A549 (cell line): ENCODE measurements around the gene CLEC4F. TPM values are rescaled to one million over a fixed set of nuclear protein-coding genes. Genes with fewer than 3 reads are reported as not detected.

Experiments used
- ATAC-seq, 2 experiments: fragments of 200-7000 bp in 1 of 2; fragments of >200 bp in 1 of 2; cut with Nextera tagmentation in 1 of 2; cut with Tn5 transposase in 1 of 2; 3 replicates each; pipeline versions ENCODE4 v1.8.0 to v1.9.1; 2018 to 2020; ENCODE audit warnings: mild to moderate bottlenecking in 1 of 2, moderate library complexity in 1 of 2
- CTCF ChIA-PET: fragments of 300-600 bp; sonication (Branson Sonifier 250); formaldehyde crosslinking; extraction: SDS; loops from one replicate; lab custom pipeline; 2021; ENCODE audit warnings: antibody characterized with exemption, inconsistent platforms; lab: Yijun Ruan, JAX
- POLR2A ChIA-PET: fragments of 350-600 bp; formaldehyde crosslinking; extraction: SDS; loops from one replicate; lab custom pipeline; 2021; ENCODE audit warnings: antibody characterized with exemption, inconsistent platforms; lab: Yijun Ruan, JAX
- DNase-seq, 2 experiments: peaks; one replicate each; pipeline versions ENCODE4 v3.0.0 to v3.0.0-alpha.2; 2011 to 2016; ENCODE audit warnings: low read depth in 1 of 2, low spot score in 1 of 2
- FAIRE-seq: peaks from 2 replicates; lab custom pipeline; 2011; peaks lifted over from hg19 to GRCh38; lab: Jason Lieb, UNC
- H3K27ac ChIP-seq, 2 experiments: fragments of >200 bp; sonication (Bioruptor Twin); formaldehyde crosslinking; 3 replicates each; pipeline ENCODE4 v1.5.1; 2016 to 2017
- H3K4me1 ChIP-seq: fragments of >200 bp; sonication (Bioruptor Twin); formaldehyde crosslinking; 3 replicates; pipeline ENCODE4 v1.6.1; 2016
- H3K4me2 ChIP-seq: fragments of >200 bp; sonication (Bioruptor Twin); formaldehyde crosslinking; 3 replicates; pipeline ENCODE4 v1.6.1; 2016
- H3K4me3 ChIP-seq: fragments of >200 bp; sonication (Bioruptor Twin); formaldehyde crosslinking; 3 replicates; pipeline ENCODE4 v1.5.1; 2016
- H3K9me3 ChIP-seq: fragments of >200 bp; sonication (Bioruptor Twin); formaldehyde crosslinking; 3 replicates; pipeline ENCODE4 v1.6.1; 2016
- CHD2 ChIP-seq: fragments of 150-350 bp; IDR thresholded peaks from 2 replicates; pipeline ENCODE4 v1.6.1; 2014; ENCODE audit warnings: low read length; ENCODE audit not compliant: partially characterized antibody
- EHMT2 ChIP-seq: fragments of 200-600 bp; sonication (generic); IDR thresholded peaks from 2 replicates; pipeline ENCODE4 v1.6.1; 2016; ENCODE audit warnings: antibody characterized with exemption, low read depth, mild to moderate bottlenecking, moderate library complexity
- FOSB ChIP-seq: fragments of 250-450 bp; sonication (Bioruptor Pico); IDR thresholded peaks from 2 replicates; pipeline ENCODE4 v1.5.0; 2020; ENCODE audit warnings: mild to moderate bottlenecking, moderate library complexity
- FOSL2 ChIP-seq, 2 experiments: fragments of 450-650 bp in 1 of 2; fragments of >200 bp in 1 of 2; sonication (Bioruptor Twin) in 1 of 2; formaldehyde crosslinking; IDR thresholded peaks; 2 replicates each; pipeline versions ENCODE4 v1.5.0 to v1.6.1; 2016 to 2020; ENCODE audit warnings: mild to moderate bottlenecking in 1 of 2, moderate library complexity in 1 of 2
- GATA3 ChIP-seq: IDR thresholded peaks from 2 replicates; pipeline ENCODE4 v1.6.1; 2012; ENCODE audit warnings: borderline replicate concordance
- HDAC2 ChIP-seq: fragments of 200-600 bp; sonication (generic); IDR thresholded peaks from 2 replicates; pipeline ENCODE4 v1.6.1; 2016
- HMGXB4 ChIP-seq: fragments of 250-450 bp; sonication (Bioruptor Pico); IDR thresholded peaks from 2 replicates; pipeline ENCODE4 v1.5.0; 2021; ENCODE audit warnings: mild to moderate bottlenecking, moderate library complexity, borderline replicate concordance
- KDM1A ChIP-seq: fragments of 200-600 bp; sonication (generic); IDR thresholded peaks from 2 replicates; pipeline ENCODE4 v1.6.1; 2016; ENCODE audit warnings: low read depth, mild to moderate bottlenecking
- MAX ChIP-seq: IDR thresholded peaks from 2 replicates; pipeline ENCODE4 v1.6.1; 2012
- MAZ ChIP-seq: fragments of 150-350 bp; IDR thresholded peaks from 2 replicates; pipeline ENCODE4 v1.6.1; 2014; ENCODE audit warnings: antibody characterized with exemption, low read depth, low read length, borderline replicate concordance
- MYC ChIP-seq: IDR thresholded peaks from 2 replicates; pipeline ENCODE4 v1.6.1; 2012; ENCODE audit warnings: mild to moderate bottlenecking, inconsistent platforms, low read length, improper control_type of control experiment, borderline replicate concordance
- NPAS2 ChIP-seq: fragments of 250-450 bp; sonication (Bioruptor Pico); IDR thresholded peaks from 2 replicates; pipeline ENCODE4 v1.8.0; 2022; ENCODE audit warnings: mild to moderate bottlenecking, moderate library complexity, borderline replicate concordance
- NR3C1 ChIP-seq: fragments of >200 bp; sonication (Bioruptor Twin); formaldehyde crosslinking; IDR thresholded peaks from 3 replicates; pipeline ENCODE4 v1.6.1; 2017
- POLR2A ChIP-seq: IDR thresholded peaks from 2 replicates; pipeline ENCODE4 v1.6.1; 2012; ENCODE audit warnings: mild to moderate bottlenecking, low read length
- POLR2AphosphoS2 ChIP-seq: conservative IDR thresholded peaks from 2 replicates; pipeline ENCODE4 v1.6.1; 2012; ENCODE audit warnings: low read length, improper control_type of control experiment, inconsistent platforms
- RAD21 ChIP-seq, 2 experiments: fragments of >200 bp in 1 of 2; sonication (Bioruptor Twin) in 1 of 2; formaldehyde crosslinking in 1 of 2; IDR thresholded peaks in 1 of 2; conservative IDR thresholded peaks in 1 of 2; 2 replicates in 1 of 2; 3 replicates in 1 of 2; pipeline ENCODE4 v1.6.1; 2012 to 2018; ENCODE audit warnings: inconsistent platforms in 1 of 2
- RARB ChIP-seq: fragments of 250-450 bp; sonication (Bioruptor Pico); IDR thresholded peaks from 2 replicates; pipeline ENCODE4 v1.8.0; 2021; ENCODE audit warnings: mild to moderate bottlenecking, moderate library complexity
- RCOR1 ChIP-seq: fragments of 150-350 bp; IDR thresholded peaks from 2 replicates; pipeline ENCODE4 v1.6.1; 2014; ENCODE audit warnings: antibody characterized with exemption, low read length, low read depth
- REST ChIP-seq: fragments of 200-600 bp; sonication (generic); IDR thresholded peaks from 2 replicates; pipeline ENCODE4 v1.6.1; 2016; ENCODE audit warnings: antibody characterized with exemption, mild to moderate bottlenecking, moderate library complexity
- RFX5 ChIP-seq: fragments of 450-650 bp; IDR thresholded peaks from 2 replicates; pipeline ENCODE4 v1.7.1; 2014; ENCODE audit warnings: antibody characterized with exemption, mild to moderate bottlenecking, moderate library complexity
- SMC3 ChIP-seq: fragments of >200 bp; sonication (Bioruptor Twin); formaldehyde crosslinking; IDR thresholded peaks from 3 replicates; pipeline ENCODE4 v1.6.1; 2018; ENCODE audit warnings: inconsistent platforms
- TFCP2L1 ChIP-seq: fragments of 250-450 bp; sonication (Bioruptor Pico); IDR thresholded peaks from 2 replicates; pipeline ENCODE4 v1.5.0; 2021; ENCODE audit warnings: mild to moderate bottlenecking
- ZC3H11A ChIP-seq: fragments of 450-650 bp; IDR thresholded peaks from 2 replicates; pipeline ENCODE4 v1.6.1; 2014; ENCODE audit warnings: antibody characterized with exemption, mild to moderate bottlenecking
- ZFP36 ChIP-seq: fragments of 450-650 bp; IDR thresholded peaks from 2 replicates; pipeline ENCODE4 v1.6.1; 2014; ENCODE audit warnings: borderline replicate concordance; ENCODE audit not compliant: partially characterized antibody
- ZSCAN20 ChIP-seq: fragments of 250-450 bp; sonication (Bioruptor Pico); IDR thresholded peaks from 2 replicates; pipeline ENCODE4 v1.8.0; 2022; ENCODE audit warnings: mild to moderate bottlenecking, moderate library complexity
- WGBS: methylation state at CpG from one replicate; pipeline ENCODE4 v1.1.6; 2017; ENCODE audit errors: missing lambda C conversion rate; 5-methylcytosine and 5-hydroxymethylcytosine counted together
- polyA plus RNA-seq, 4 experiments: library from polyadenylated mRNA; depleted of rRNA in 3 of 4; stranded (reverse); fragments of >200 nt; fragmentation: RNase III in 1 of 4; extraction: RNeasy Plus Mini Kit Qiagen cat#74134 plus additional on column Dnase treatment in 1 of 4; gene quantifications; 2 replicates in 3 of 4; 3 replicates in 1 of 4; pipeline ENCODE4 v1.2.3, GENCODE V29; 2011 to 2017
- TF ChIP-seq, protein P1 (sequence below): fragments of 150-350 bp; IDR thresholded peaks from 2 replicates; pipeline ENCODE4 v1.6.1; 2014; ENCODE audit warnings: low read depth, mild to moderate bottlenecking, low read length
- TF ChIP-seq, protein P2 (sequence below): fragments of >200 bp; sonication (Bioruptor Twin); formaldehyde crosslinking; IDR thresholded peaks from 3 replicates; pipeline ENCODE4 v1.6.1; 2016
- TF ChIP-seq, protein P3 (sequence below): IDR thresholded peaks from 2 replicates; pipeline ENCODE4 v1.6.1; 2012

CLEC4F gene
- polyA plus RNA-seq, 2 of the 4 experiments (the other 2 are of a cell fraction): not detected

- CTCF ChIA-PET: interaction anchor here (0.6 to 1.4 kb wide), 3 partner anchors 26 to 1745 kb away, joined by 4 read pairs; no protein-coding TSS in a partner anchor
- WGBS: 4% methylated on average over 4 of the region's 4 CpGs
- Histone ChIP-seq H3K4me1 (no peaks in the 10 kb centered on the region), H3K27ac (no peak overlapping the region), H3K4me3 (no peak overlapping the region), H3K4me2 (no peak overlapping the region), H3K9me3 (peaks cover 8% of the 10 kb centered on the region; the same call in 2 of the 3 replicates)
- no peak for FAIRE-seq
- ATAC-seq: peak in 1 of 2 experiments; percentile 55; a peak in 3 of 6 replicates
- no peak for DNase-seq
- TF ChIP-seq ZC3H11A: no peak
- TF ChIP-seq NPAS2 (CRISPR knock-in tag): no peak
- no peak for TF ChIP-seq CHD2
- TF ChIP-seq, protein P1, sequence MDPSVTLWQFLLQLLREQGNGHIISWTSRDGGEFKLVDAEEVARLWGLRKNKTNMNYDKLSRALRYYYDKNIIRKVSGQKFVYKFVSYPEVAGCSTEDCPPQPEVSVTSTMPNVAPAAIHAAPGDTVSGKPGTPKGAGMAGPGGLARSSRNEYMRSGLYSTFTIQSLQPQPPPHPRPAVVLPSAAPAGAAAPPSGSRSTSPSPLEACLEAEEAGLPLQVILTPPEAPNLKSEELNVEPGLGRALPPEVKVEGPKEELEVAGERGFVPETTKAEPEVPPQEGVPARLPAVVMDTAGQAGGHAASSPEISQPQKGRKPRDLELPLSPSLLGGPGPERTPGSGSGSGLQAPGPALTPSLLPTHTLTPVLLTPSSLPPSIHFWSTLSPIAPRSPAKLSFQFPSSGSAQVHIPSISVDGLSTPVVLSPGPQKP: no peak
- TF ChIP-seq MYC: no peak
- TF ChIP-seq TFCP2L1: no peak
- TF ChIP-seq RCOR1: no peak
- TF ChIP-seq KDM1A: no peak
- TF ChIP-seq ZFP36: no peak
- TF ChIP-seq POLR2A: no peak
- no peak for TF ChIP-seq REST
- TF ChIP-seq HDAC2: no peak
- no peak for TF ChIP-seq RARB (CRISPR knock-in tag)
- no peak for TF ChIP-seq POLR2AphosphoS2
- TF ChIP-seq SMC3: no peak
- TF ChIP-seq EHMT2: no peak
- no peak for TF ChIP-seq FOSB (CRISPR knock-in tag)
- TF ChIP-seq RFX5: no peak
- TF ChIP-seq, protein P2, sequence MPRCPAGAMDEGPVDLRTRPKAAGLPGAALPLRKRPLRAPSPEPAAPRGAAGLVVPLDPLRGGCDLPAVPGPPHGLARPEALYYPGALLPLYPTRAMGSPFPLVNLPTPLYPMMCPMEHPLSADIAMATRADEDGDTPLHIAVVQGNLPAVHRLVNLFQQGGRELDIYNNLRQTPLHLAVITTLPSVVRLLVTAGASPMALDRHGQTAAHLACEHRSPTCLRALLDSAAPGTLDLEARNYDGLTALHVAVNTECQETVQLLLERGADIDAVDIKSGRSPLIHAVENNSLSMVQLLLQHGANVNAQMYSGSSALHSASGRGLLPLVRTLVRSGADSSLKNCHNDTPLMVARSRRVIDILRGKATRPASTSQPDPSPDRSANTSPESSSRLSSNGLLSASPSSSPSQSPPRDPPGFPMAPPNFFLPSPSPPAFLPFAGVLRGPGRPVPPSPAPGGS: no peak
- POLR2A ChIA-PET: no interaction called here
These were observed 14.5 kb upstream of the CLEC4F start for GRCh38 chr2:70834881-70835280.

DNA sequence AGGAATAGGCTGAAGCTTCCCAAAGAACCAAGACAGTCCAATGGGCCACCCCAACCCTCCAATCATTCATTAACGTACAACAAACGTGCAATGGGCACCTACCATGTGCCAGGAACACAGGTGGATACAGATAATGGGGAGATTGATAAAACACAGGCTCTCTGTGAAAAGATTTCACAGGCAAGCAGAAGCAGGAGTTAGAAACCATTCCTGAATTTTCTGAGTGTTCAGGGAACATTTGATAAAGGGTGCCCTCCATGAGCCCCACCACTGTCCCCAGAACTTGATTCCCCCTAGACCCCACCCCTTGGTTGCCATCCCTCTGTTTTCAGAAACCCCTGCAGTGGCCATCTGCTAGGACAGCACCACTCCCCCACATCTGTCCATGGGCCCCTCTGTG lies 13.7 kb upstream of the CLEC4F start:
- no peak overlapping the region for H3K4me3 ChIP-seq
- no peaks in the 10 kb centered on the region for H3K4me1 ChIP-seq
- H3K9me3 ChIP-seq: peaks cover 8% of the 10 kb centered on the region; the same call in 2 of the 3 replicates
- ATAC-seq (no peak), DNase-seq (no peak), FAIRE-seq (no peak)
- H3K4me2 ChIP-seq: no peak overlapping the region
- CTCF ChIA-PET: interaction anchor here (1.3 to 5.7 kb wide), 2 partner anchors 29 to 45 kb away, joined by 3 to 33 read pairs; no protein-coding TSS in a partner anchor
- H3K27ac ChIP-seq: no peak overlapping the region
- POLR2A ChIA-PET: no interaction called here
- 5% methylated on average over 2 of the region's 2 CpGs for WGBS
- TF ChIP-seq GATA3 (no peak), HMGXB4 (CRISPR knock-in tag) (no peak), ZSCAN20 (CRISPR knock-in tag) (no peak), FOSL2 (IDR thresholded peaks at IDR 0.05) (no peak), FOSL2 (CRISPR knock-in tag; IDR thresholded peaks at IDR 0.05) (no peak), MAZ (no peak), MAX (no peak), RAD21 (conservative IDR thresholded peaks at IDR 0.05 in 1 of 2, IDR thresholded peaks at IDR 0.05 in 1 of 2) (no peak), NR3C1 (no peak)
- TF ChIP-seq, protein P3, sequence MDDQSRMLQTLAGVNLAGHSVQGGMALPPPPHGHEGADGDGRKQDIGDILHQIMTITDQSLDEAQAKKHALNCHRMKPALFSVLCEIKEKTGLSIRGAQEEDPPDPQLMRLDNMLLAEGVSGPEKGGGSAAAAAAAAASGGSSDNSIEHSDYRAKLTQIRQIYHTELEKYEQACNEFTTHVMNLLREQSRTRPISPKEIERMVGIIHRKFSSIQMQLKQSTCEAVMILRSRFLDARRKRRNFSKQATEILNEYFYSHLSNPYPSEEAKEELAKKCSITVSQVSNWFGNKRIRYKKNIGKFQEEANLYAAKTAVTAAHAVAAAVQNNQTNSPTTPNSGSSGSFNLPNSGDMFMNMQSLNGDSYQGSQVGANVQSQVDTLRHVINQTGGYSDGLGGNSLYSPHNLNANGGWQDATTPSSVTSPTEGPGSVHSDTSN: no peak
- TF ChIP-seq, protein P2: no peak
